HG03565 (cell line): ENCODE measurements around the gene IFTAP.
"Not testable (repeated sequence)": the region's sequence is repeated elsewhere in the genome, so short reads cannot be mapped to it uniquely, and the experiment has no call there.

Source experiments
- ATAC-seq: cut with Tn5 transposase; IDR thresholded peaks from one replicate; pipeline ENCODE4 v1.9.1; 2021; ENCODE audit warnings: mild to moderate bottlenecking, moderate library complexity; ENCODE audit not compliant: unreplicated experiment

Gene IFTAP

DNA sequence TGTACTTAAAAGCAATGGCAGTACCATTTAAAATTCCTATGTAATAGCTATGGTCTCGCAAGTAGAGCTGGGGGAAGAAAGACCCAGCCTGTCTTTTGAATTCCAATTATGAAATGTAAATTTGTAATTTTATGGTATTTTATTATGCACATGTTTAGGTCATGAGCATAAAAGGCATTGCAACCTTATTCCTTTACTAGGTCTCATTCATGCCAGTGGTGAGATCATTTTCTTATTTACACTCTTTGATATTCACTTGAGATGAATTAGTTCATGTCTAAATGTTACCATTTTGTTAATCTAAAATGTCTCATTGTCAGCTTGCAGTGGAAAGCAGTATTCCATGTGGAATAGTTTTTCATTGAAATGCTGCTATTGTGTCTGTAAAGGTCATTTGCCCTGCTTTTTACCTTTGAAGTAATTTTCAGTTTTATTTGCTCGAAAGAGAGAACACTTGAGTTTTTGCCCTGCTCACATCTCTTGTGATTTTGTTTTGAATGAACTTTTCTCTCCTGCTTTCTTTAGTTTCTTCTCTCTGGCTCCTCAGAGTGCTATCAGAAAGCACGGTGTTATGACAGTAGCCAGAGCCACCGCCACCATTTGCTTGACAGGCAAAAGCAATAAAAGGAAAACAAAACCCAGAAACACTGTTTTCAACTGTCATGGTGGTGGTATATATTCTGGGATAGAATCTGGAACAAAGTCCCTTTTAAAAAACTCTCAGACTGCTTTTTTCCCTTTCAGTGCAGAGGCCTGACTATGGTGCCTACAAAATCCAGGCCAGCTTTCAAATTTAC, 41.0 kb downstream of the IFTAP start:
- no peak for ATAC-seq

GRCh38 chr11:36638556-36638955, 44.3 kb downstream of the IFTAP start:
- ATAC-seq, result no peak

DNA sequence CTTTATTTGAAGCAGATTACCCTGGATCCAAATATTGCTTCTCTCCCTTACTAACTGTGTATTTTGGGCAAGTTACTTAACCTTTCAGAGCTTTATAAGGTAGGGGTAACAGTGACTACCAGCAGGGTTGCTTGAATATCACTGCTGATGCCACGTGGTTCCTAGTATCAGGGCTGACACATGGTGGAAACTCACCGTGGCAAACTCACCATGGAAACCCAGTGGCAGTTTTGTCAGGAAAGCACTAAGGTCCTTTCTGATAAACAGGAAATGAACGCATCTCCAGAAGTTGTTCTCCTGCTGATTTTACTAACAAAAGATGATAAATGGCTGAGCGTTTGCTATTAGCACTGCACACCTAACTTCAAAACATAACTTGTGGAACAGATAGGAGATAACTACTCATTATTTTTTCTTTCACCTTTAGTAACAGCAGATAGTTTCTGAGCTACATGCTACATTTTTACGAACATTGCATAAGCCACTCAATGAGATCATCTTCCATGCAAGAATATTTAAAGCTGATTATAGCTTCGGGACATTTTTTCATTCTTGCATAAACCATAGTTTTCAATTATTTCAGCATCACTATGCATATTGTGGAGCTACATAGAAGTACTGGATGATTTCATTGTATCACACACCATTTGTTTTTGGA, 63.4 kb downstream of the IFTAP start:
- no peak for ATAC-seq

- ATAC-seq, result not testable (repeated sequence)
These were observed 67.1 kb downstream of the IFTAP start for GRCh38 chr11:36661359-36661758.

GRCh38 chr11:36672815-36673450, 78.6 kb downstream of the IFTAP start:
- ATAC-seq, result no peak

GRCh38 chr11:36679547-36679946, 85.2 kb downstream of the IFTAP start:
- ATAC-seq, result not testable (repeated sequence)

GRCh38 chr11:36683818-36684217, 89.5 kb downstream of the IFTAP start:
- no peak for ATAC-seq

GRCh38 chr11:36684840-36685801, 90.8 kb downstream of the IFTAP start:
- peak; percentile 85 for ATAC-seq

DNA sequence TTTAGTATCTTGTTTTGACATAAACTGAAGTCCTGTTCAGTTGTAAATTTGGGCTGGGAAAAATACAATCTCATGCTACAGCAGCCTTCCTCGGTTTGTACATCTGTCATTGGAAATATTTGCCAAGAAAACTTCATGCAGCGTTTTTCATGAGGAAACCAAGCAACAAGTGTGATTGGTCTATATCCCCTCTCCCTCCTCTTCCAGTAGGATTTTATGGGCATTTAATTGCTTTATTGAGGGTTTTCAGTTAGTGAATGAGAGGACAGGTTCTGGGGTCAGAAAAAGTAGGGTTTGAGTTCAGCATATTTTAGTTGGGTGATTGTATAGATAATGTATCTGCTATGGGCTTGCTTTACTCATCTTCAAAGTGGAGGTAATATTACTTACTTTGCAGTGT, 93.8 kb downstream of the IFTAP start:
- ATAC-seq, result no peak

DNA sequence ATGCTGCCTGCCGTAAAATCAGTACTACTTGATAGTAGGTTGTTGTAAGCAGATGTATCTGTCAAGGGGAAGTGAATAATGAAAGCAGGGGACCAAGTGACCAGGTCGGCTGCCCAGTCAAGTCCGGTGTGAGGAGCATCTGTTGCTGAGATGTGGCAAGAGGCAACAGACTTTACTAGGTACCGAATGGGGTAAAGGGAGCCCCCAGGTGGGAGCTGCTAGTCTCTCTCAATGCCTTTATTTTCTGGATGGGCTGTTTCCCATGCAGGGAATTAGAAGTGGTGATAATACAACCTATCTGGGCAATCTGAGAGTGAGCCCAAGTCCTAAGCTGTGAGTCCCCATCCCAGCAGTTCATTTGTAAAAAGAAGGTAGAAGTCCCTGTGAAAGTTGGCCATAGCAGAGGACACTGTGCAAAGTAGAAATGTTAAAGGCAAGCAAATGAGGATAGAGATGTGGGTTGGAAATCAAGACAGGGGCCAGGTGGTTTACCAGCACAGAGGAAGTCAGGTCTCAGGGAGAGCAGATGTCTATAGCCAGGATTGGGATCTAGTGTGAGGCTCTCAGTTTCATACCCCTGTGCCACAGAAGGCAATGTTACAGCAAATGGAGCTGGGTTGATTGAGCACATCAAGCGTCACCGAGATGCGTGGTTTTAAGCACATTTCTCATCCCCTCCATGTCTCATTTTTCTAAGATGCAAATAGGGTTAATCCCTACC, 94.4 kb downstream of the IFTAP start:
- no peak for ATAC-seq

- no peak for ATAC-seq
These were observed 95.1 kb downstream of the IFTAP start for GRCh38 chr11:36689442-36689841.

DNA sequence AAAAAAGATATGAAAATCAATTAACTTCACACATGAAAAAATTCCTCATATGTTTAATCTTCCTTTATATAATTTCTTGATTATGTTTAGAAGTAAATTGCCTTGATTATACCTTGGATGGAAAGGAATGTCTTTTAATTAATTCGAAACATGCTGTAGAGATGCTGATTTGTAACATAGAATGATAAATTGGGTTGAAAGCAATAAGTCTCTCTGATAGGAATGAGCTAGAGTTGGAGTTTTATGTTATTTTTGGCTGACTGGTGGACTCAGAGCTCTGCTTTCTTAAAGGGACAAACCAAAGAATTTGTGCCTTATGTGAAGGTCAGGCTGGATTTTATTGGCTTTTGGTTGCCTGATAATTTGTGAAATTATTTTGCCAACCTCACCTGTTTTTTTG, 98.4 kb downstream of the IFTAP start:
- no peak for ATAC-seq

DNA sequence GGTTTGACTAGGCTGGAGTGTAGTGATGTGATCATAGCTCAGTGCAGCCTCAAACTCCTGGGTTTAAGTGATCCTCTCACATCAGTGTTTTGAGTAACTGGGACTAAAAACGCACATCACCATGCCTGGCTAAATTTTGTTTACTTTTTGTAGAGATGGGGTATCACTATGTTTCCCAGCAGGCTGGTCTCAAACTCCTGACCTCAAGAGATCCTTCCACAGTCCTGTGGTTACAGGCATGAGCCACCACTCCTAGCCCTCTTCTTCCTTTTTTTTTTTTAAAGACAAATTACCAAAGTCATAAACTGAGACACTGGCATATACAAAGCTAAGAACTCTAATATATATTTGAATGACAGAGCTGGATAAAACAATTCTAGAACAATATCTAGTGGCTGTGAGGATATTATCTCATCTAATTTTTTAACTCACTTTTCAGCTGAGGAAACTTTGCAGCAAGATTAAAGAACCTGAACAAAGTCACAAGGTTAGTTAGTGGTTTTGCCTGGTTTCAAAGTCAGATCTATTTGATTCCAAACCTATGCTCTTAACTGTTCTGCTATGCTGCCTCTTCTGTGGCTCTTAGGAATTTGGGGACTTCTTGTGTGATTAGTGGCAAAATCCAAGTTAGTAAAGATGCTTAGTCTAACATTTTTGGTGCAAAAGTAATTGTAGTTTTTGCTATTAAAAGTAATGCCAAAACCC, 99.0 kb downstream of the IFTAP start:
- ATAC-seq, result no peak

DNA sequence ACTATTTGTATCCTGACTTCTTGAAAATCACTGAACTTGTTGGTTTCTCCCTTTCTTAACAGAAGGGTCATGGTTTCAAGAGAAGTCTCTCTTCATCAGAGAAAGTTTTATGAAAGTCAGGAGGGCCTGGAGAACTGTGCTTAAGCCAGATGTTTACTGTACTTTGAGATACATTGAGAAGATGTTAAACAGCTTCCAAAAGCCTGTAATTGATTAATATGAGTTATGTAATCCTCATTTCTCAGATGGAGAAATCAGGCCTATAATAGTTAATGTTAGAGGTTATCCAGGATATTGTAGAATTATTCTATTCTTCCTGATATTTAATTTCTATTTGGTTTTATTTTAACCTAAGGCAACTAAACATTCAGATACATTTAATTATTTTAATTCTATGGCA, 100.8 kb downstream of the IFTAP start:
- ATAC-seq, result no peak

- ATAC-seq, result no peak
These were observed 101.3 kb downstream of the IFTAP start for GRCh38 chr11:36695571-36695970.

DNA sequence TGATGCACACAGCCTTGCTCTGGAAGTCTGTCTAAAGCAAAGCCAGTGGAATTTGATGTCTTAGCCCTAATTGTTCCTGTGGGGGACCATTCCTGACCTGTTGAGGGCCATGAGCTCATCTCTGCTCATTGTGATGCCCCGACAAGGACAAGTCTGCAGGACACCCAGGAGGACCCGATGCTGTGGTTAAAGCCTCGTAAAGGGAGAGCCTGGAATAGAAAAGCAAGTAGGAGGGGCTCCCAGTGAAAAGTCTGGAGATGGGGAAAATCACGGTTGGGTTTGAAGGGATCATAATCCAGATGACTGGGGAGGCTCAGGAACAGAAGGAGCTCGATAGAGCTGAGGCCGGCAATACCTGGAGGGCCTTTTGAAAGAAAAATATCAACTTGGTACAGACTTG, 102.2 kb downstream of the IFTAP start:
- ATAC-seq, result no peak

DNA sequence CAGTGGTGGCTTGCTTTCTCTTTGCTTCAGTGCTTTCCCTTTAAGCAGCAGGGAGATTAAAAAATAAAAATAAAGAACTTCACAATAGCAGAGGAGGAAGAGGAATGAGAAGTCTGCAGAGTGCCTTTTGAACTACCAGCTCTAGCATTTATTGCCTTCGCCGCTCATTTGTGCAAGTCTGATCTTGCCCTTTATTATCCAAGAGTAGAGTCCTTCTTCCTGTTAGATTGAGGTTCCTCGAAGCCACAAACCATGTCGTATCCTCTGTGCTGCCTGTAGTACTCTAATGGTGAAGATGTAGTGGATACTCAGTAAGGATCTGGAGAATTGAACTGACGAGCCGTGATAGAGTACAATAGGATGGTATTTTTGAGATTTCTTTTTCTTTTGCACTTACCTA, 105.0 kb downstream of the IFTAP start:
- ATAC-seq, result no peak

GRCh38 chr11:36700246-36700645, 105.9 kb downstream of the IFTAP start:
- no peak for ATAC-seq

DNA sequence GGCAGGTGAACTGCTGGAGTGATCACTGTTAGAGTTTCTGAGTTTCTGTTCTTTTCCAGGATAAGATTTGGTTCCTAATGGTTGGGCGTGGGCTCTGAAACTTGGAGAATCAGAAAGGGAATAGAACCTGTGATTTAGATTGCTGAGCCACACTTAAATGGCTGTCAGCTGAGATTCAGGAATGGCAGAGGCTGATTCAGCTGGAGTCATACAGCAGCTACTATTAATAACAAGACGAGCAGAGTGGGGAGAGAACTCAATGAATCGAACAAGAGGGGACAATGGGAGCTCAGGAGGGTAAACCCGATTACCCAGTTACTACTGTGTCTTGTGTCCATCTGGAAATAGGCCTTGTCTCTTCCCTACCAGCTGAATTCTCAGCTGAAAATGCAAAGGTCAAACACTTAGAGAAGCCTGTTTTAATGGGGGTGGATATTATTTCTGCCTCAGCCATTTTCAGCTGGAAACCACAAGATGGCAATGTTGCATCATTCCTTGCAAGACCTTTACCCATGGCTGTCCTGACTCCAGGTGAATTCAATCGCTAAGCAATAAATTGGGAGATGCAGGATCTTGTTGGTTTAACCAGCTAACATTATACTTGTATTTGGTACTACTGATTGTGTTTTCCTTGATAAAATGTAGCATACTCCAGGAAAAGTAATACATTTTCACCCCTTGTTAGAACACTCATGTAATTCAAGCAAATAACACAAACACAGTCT, 108.2 kb downstream of the IFTAP start:
- ATAC-seq, result peak; percentile 77
